Neural cell (in vitro differentiated cells): ENCODE results near the gene ATP7B. TPM values are rescaled to one million over a fixed set of nuclear protein-coding genes. Genes with fewer than 3 reads are reported as not detected.

Source experiments
- H2AFZ ChIP-seq: fragments of 200-600, 300-800 bp; sonication (generic), shearing (Covaris generic); 2 replicates; pipeline ENCODE4 v1.6.0; 2014; ENCODE audit warnings: low read depth, mild to moderate bottlenecking, antibody characterized with exemption, low read length, moderate library complexity
- H3F3A ChIP-seq: fragments of 200-600 bp; shearing (Covaris generic); 2 replicates; pipeline ENCODE4 v1.6.1; 2016; ENCODE audit warnings: mild to moderate bottlenecking, moderate library complexity, mixed read lengths, antibody characterized with exemption, low read length; ENCODE audit not compliant: insufficient read depth, poor library complexity, severe bottlenecking
- H3K27ac ChIP-seq: fragments of 200-600, 300-800 bp; sonication (generic), shearing (Covaris generic); 2 replicates; pipeline ENCODE4 v1.5.1; 2014; ENCODE audit warnings: mild to moderate bottlenecking, low read length, moderate library complexity
- H3K27me3 ChIP-seq: fragments of 300-800, 200-600 bp; sonication (generic), shearing (Covaris generic); 2 replicates; pipeline ENCODE4 v1.6.0; 2014; ENCODE audit warnings: mild to moderate bottlenecking, low read depth, low read length, moderate library complexity; ENCODE audit not compliant: insufficient read depth
- H3K36me3 ChIP-seq: fragments of 300-800, 200-600 bp; sonication (generic), shearing (Covaris generic); 2 replicates; pipeline ENCODE4 v1.5.1; 2014; ENCODE audit warnings: mild to moderate bottlenecking, antibody characterized with exemption, low read length, moderate library complexity; ENCODE audit not compliant: insufficient read depth
- H3K4me2 ChIP-seq: fragments of 300-800, 200-600 bp; sonication (generic), shearing (Covaris generic); 2 replicates; pipeline ENCODE4 v1.6.0; 2014; ENCODE audit warnings: mild to moderate bottlenecking, low read length
- H3K4me3 ChIP-seq: fragments of 300-800, 200-600 bp; sonication (generic), shearing (Covaris generic); 2 replicates; pipeline ENCODE4 v1.5.1; 2014; ENCODE audit warnings: mild to moderate bottlenecking, low read length, moderate library complexity
- H3K79me2 ChIP-seq: fragments of 200-600 bp; shearing (Covaris generic); replicated peaks from 2 replicates; pipeline ENCODE4 v1.6.0; 2014; ENCODE audit warnings: mild to moderate bottlenecking, low read length, moderate library complexity; ENCODE audit not compliant: insufficient read depth
- H3K9ac ChIP-seq: fragments of 300-800, 200-600 bp; sonication (generic), shearing (Covaris generic); 2 replicates; pipeline ENCODE4 v1.6.1; 2016; ENCODE audit warnings: mild to moderate bottlenecking, low read length, mixed read lengths
- H3K9me2 ChIP-seq: fragments of 200-600 bp; shearing (Covaris generic); 2 replicates; pipeline ENCODE4 v1.6.1; 2016; ENCODE audit warnings: mild to moderate bottlenecking, low read length, mixed read lengths; ENCODE audit not compliant: insufficient read depth
- H3K9me3 ChIP-seq: fragments of 200-600, 300-800 bp; sonication (generic), shearing (Covaris generic); 2 replicates; pipeline ENCODE4 v1.6.1; 2016; ENCODE audit warnings: mild to moderate bottlenecking, mixed run types, low read length, moderate library complexity, mixed read lengths
- H4K20me1 ChIP-seq: fragments of 200-600 bp; shearing (Covaris generic); 2 replicates; pipeline ENCODE4 v1.6.1; 2016; ENCODE audit warnings: mild to moderate bottlenecking, mixed run types; ENCODE audit not compliant: insufficient read depth
- CTCF ChIP-seq: fragments of 450-650 bp; IDR thresholded peaks from 2 replicates; pipeline ENCODE4 v1.5.1; 2014; ENCODE audit warnings: antibody characterized with exemption, mild to moderate bottlenecking, moderate library complexity; ENCODE audit not compliant: poor library complexity, severe bottlenecking
- EP300 ChIP-seq: fragments of 450-650 bp; conservative IDR thresholded peaks from 2 replicates; pipeline ENCODE4 v1.6.1; 2014; ENCODE audit warnings: antibody characterized with exemption, mild to moderate bottlenecking, moderate library complexity; ENCODE audit not compliant: poor library complexity, severe bottlenecking
- EZH2 ChIP-seq: fragments of 200-600, 300-800 bp; shearing (Covaris generic), sonication (generic); IDR thresholded peaks from 2 replicates; pipeline ENCODE4 v1.6.1; 2014; ENCODE audit warnings: antibody characterized with exemption, low read length, borderline replicate concordance, mild to moderate bottlenecking; ENCODE audit not compliant: insufficient read depth, poor library complexity, severe bottlenecking
- MXI1 ChIP-seq: fragments of 450-650 bp; conservative IDR thresholded peaks from 2 replicates; pipeline ENCODE4 v1.6.1; 2014; ENCODE audit warnings: antibody characterized with exemption, mild to moderate bottlenecking; ENCODE audit not compliant: poor library complexity, severe bottlenecking
- POLR2AphosphoS5 ChIP-seq: IDR thresholded peaks from 2 replicates; pipeline ENCODE4 v1.6.1; 2012
- RAD21 ChIP-seq: fragments of 450-650 bp; conservative IDR thresholded peaks from 2 replicates; pipeline ENCODE4 v1.6.1; 2014; ENCODE audit warnings: antibody characterized with exemption, mild to moderate bottlenecking, moderate library complexity
- REST ChIP-seq: IDR thresholded peaks from 2 replicates; pipeline ENCODE4 v1.6.1; 2012; ENCODE audit warnings: borderline replicate concordance
- SMC3 ChIP-seq: fragments of 450-650 bp; conservative IDR thresholded peaks from 2 replicates; pipeline ENCODE4 v1.6.1; 2014; ENCODE audit warnings: antibody characterized with exemption, mild to moderate bottlenecking, moderate library complexity; ENCODE audit not compliant: poor library complexity
- TAF1 ChIP-seq: IDR thresholded peaks from 2 replicates; pipeline ENCODE4 v1.6.1; 2012; ENCODE audit warnings: low read depth
- polyA plus RNA-seq: library from polyadenylated mRNA; depleted of rRNA; stranded (reverse); fragments of >200 nt; gene quantifications from 2 replicates; pipeline ENCODE4 v1.2.3, GENCODE V29; 2014

Gene ATP7B
- polyA plus RNA-seq, 1 donor from 2014 or later, result 6.3 TPM

DNA sequence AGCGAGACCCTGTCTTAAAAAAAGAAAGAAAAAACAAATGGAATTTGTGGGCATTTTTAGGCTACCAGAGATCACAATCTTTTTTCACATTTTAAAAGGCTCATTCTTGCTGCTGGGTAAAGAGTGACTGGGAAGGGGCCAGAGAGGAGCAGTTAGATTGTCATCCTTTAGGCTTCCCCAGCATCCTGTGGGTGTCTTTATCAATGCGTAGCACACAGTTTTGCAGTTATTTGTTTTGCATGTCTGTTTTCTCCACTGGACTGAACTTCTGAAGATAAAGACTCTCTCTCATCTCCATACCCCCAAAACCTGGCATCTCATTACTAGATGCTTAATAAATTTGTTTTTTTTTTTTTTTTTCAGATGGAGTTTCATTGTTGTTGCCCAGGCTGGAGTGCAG is 11.1 kb upstream of the ATP7B start:
- H3K9ac ChIP-seq, result no peak overlapping the region
- no peak overlapping the region for H3K27ac ChIP-seq
- no peaks in the 10 kb centered on the region for H3F3A ChIP-seq
- no peaks in the 10 kb centered on the region for H3K27me3 ChIP-seq
- H3K79me2 ChIP-seq, result peaks cover 6% of the 10 kb centered on the region
- H3K9me2 ChIP-seq, result no peaks in the 10 kb centered on the region
- no peak overlapping the region for H2AFZ ChIP-seq
- TF ChIP-seq REST (no peak), EZH2 (no peak), RAD21 (no peak), MXI1 (no peak), EP300 (no peak), TAF1 (no peak), SMC3 (no peak), POLR2AphosphoS5 (no peak), CTCF (no peak)
- no peaks in the 10 kb centered on the region for H3K36me3 ChIP-seq
- H3K4me2 ChIP-seq, result no peak overlapping the region
- H4K20me1 ChIP-seq, result no peaks in the 10 kb centered on the region
- H3K4me3 ChIP-seq, result no peak overlapping the region
- H3K9me3 ChIP-seq, result peaks cover 4% of the 10 kb centered on the region

GRCh38 chr13:52020191-52020590 is 8.9 kb upstream of the ATP7B start:
- TF ChIP-seq SMC3 (no peak), TAF1 (no peak), EP300 (no peak), EZH2 (no peak), CTCF (no peak), MXI1 (no peak), REST (no peak), RAD21 (no peak), POLR2AphosphoS5 (no peak)
- H3F3A ChIP-seq, result no peaks in the 10 kb centered on the region
- peaks cover 10% of the 10 kb centered on the region for H3K79me2 ChIP-seq
- no peaks in the 10 kb centered on the region for H3K27me3 ChIP-seq
- no peaks in the 10 kb centered on the region for H3K9me2 ChIP-seq
- H4K20me1 ChIP-seq, result no peaks in the 10 kb centered on the region
- no peaks in the 10 kb centered on the region for H3K36me3 ChIP-seq
- H3K4me3 ChIP-seq, result no peak overlapping the region
- H3K27ac ChIP-seq, result no peak overlapping the region
- no peaks in the 10 kb centered on the region for H3K9me3 ChIP-seq
- H3K9ac ChIP-seq, result no peak overlapping the region
- no peak overlapping the region for H3K4me2 ChIP-seq
- no peak overlapping the region for H2AFZ ChIP-seq
